SH-SY5Y (cell line): ENCODE results near the gene RNFT2.

ENCODE experiments used
- GATA2 ChIP-seq: IDR thresholded peaks from 2 replicates; pipeline ENCODE4 v1.6.1; 2011; ENCODE audit warnings: mild to moderate bottlenecking, low read depth, low read length
- GATA3 ChIP-seq: IDR thresholded peaks from 2 replicates; pipeline ENCODE4 v1.6.1; 2011; ENCODE audit warnings: low read depth, mild to moderate bottlenecking, low read length, moderate library complexity

RNFT2 gene, protein sequence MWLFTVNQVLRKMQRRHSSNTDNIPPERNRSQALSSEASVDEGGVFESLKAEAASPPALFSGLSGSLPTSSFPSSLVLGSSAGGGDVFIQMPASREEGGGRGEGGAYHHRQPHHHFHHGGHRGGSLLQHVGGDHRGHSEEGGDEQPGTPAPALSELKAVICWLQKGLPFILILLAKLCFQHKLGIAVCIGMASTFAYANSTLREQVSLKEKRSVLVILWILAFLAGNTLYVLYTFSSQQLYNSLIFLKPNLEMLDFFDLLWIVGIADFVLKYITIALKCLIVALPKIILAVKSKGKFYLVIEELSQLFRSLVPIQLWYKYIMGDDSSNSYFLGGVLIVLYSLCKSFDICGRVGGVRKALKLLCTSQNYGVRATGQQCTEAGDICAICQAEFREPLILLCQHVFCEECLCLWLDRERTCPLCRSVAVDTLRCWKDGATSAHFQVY

DNA sequence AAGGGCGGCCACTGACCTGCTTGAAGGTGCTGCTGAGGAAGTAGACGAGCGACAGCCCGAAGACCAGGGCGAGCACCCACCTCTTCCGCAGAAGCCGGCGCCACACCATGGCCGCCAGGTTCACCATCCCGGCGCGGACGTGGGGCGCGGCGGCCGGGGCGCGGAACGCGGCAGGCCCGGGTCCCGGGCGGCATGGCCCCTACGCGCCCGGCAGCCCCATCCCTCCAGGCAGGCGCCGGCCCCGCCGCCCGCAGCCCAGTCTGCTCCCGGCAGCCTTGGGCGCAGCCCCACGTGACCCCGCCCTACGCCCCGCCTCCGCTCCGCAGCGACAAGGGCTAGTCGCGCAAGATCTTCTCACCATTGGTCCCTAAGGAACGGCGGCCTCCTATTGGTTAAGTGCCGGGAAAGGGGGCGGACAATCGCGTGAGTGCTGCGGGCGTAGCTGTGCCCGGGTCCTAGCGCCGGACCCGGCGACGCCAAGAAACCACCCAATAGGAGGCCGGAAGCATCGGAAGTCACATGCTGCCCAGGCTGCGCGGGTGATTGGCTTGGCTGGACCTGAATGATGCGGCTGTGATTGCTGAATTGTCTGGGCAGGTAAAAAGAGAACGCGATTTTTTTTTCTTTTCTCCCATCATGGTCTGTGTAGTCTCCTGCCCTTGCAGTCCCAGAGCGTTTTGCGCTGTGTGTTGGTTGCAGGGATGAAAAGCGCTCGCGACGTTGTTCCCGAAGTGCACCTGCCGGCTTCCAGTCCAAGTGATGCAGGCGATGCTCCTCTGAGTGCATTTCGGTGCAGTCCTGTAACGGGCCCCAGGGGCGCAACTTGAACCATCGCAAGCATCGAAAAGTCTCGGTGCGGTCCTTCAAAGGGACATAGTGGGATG lies at the start of gene RNFT2, which contains the start of gene SPRING1:
TSS of gene RNFT2 (plus strand) at position 542 of the 884 bp plus-strand sequence. CDS start 2,183 bp downstream, outside the sequence.
TSS of gene SPRING1 (minus strand) at position 296 of the 884 bp plus-strand sequence. CDS start at position 127, 169 bp downstream.
- TF ChIP-seq GATA3 = no peak
- no peak for TF ChIP-seq GATA2

DNA sequence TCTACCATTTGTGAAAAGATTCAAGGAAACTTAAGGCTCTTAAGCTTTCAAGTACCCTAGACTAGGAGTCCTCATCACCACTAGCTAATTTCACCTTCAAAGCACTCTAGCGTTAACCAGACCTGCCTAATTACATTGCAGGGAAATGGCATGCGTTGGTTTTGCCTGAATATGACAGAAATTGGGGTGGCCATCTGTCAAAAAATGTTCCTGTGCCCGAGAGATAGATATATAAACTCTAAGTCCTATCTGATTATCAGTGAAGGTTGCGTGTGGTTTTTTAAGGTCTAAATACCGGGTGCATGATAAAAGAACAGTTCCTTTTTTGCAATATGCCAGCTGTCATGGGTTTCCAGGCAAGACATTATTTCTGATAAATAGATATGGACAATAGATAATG lies 48.6 kb upstream of the RNFT2 start:
- TF ChIP-seq GATA2 (no peak), GATA3 (no peak)

DNA sequence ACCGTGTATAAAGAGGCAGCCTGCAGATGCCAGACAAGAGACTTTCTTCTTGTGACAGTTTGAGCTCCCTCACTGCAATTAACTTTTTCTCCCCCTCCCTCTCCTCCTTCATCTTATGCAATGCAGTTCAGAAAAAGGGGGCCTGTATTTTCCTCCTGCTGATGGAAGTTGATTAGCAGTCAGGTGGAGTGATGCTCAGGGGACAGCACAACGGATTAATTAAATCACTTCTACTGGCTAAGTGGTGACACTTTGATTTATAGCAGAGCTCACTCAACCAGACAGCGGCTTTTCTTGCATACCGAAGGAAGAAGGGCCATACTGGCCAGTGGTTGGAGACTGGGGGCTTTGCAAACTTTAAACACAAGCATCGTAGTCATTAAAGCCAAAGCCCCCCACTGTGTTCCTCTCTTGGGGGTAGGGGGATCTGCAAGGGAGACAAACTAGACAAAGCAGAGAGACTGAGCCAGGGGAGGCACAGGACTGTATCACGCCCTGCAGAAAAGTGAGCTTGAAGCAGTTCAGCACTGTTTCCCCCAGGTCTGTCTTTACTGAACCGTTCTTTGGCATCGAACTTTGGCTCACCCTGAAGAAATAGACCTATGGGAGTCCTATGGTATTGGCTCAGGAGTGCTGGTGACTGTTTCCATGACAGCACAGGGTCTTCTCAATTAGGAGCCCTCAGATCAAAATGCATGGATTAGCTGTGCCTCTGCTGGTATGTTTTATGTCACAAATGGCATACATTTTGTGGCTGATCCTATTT lies 48.0 kb upstream of the RNFT2 start:
- TF ChIP-seq GATA3 (no peak), GATA2 (peak; percentile 42; the same call in 1 of the 2 replicates)

DNA sequence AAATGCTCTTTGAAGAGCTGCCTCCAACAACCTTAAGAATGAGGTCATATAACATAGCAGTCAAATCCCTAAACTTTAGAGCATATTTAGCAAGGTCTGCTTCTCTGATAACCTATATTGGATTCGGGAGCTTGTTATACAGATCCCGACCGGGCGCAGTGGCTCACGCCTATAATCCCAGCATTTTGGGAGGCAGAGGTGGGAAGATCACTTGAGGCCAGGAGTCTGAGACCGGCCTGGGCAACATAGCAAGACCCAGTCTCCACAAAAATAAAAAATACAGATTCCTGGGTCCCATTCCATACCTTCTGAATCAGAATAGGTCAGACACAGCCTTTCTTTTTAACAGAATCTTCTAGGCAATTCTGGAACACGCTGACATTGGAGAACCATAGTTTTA lies 46.9 kb upstream of the RNFT2 start:
- TF ChIP-seq GATA2 = no peak
- no peak for TF ChIP-seq GATA3

DNA sequence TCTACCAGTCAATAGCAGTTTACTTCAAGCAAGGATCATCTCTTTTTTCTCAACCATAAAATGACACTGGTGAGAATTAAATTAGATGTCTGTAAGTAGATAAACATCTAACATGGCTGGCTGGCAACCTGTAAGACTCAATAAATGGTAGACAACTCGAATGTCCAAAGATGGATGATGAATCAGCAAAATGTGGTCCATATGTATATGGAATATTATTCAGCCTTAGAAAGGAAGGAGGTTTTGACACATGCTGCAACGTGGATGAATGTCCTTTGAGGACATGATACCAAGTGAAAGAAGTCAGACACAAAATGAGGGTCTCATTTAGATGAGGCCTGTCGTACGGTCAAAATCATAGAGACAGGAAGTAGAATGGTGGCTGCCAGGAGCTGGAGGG lies 46.5 kb upstream of the RNFT2 start:
- no peak for TF ChIP-seq GATA2

DNA sequence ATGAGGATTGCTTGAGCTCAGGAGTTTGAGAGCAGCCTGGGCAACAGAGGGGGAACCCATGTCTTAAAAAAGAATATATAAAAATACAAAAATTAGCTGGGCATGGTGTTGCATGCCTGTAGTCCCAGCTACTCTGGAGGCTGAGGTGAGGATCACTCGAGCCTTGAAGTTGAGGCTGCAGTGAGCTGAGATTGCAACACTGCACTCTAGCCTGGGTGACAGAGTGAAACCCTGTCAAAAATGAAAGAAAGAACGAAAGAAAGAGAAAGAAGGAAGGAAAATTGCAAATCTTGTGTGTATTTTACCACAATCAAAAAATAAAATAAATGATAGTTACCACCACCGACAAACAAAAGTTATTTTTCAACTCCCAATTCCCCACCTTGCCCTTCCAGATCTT lies 45.5 kb upstream of the RNFT2 start:
- TF ChIP-seq GATA2 = no peak

DNA sequence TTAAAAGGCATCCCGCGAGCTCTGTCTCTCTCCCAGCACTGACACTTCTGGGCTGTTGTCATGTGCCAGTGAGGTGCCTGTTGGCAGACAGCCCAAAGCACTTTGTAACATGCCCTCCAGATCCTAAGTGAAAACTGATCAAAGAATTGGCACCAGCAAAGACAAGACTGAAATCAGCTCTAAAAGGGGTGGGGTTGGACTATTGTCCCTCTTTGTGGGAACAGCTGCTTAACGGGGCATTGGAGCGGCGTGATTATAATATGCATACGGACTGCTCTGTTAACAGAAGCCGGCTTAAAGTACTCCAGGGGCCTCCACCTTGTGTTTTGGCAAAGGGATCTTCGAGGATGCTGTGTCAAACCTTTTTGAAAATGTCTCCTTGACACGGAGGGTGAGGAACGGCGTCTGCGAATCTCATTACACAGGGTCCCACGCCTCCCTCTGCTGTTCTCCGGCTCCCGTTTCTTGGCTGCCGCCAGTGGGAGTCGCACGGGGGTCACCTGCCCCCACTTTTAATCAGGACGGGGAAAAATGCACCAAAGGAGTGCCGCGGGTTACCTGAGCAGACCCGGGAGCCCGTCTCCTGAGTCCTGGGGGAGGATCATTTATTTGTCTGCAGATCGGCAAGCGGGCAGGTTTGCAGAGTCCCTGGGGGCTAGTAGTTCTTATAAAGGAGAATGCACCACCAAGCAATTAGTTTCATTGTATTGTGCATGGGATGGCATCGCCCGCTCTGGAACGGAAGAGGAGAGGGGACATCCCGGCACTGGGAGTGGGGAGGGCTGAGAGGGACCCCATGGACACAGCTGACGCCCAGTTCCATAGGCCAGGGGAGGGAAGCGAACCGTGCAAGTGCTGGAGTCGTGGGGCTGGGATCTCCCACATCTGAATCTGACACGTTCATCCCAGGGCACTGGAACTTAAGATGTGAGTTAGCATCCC lies 44.6 kb upstream of the RNFT2 start:
- no peak for TF ChIP-seq GATA3
- no peak for TF ChIP-seq GATA2

DNA sequence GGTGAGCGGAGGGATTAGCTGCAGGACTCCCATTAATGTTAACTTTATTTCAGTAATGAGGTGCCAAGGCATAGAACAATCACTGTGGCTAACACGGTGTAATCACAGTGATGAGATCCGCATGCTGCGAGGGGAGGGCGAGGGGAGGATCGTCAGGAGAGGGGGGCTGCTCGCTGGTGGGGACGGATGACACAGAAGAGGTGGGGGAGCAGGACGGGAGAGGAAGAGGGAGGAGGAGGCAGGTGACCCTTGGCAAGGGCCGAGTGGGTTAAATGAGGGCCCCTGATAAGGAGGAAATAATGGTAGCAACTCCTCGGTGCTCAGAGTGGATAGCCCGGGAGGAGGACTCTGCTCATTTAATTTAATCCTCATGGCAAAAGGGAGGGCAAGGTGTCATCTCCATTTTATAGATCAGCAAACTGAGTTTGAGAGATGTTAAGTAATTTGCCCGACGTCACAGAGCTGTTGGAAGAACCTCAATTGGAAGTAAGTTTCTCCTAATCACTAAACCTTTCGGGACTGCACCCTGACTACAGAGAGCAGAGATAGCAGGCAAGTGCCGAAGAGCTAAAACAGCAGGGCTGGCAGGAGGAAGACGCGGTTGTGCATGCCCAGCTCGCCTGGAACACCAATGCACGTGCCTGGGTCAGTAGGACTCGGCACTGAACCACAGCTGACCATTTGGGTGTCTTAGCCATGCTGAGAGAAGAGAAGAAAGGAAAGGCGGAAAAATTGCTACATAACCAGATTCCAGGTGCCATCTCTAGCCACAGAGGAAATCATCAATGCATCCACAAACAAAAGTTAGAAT lies 43.3 kb upstream of the RNFT2 start:
- no peak for TF ChIP-seq GATA2
- TF ChIP-seq GATA3 = no peak

DNA sequence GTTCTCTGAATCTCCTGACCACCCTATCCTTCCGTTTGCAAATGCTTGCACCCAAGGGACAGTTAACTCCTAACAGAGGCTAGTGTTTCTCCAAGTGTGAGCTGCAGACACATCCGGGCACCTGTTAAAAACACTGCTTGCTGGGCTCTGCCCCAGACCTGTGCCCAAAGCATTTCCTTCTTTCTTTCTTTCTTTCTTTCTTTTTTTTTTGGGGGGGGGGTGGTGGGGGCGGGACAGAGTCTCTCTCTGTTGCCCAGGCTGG lies 42.7 kb upstream of the RNFT2 start:
- TF ChIP-seq GATA3 (no peak), GATA2 (no peak)

DNA sequence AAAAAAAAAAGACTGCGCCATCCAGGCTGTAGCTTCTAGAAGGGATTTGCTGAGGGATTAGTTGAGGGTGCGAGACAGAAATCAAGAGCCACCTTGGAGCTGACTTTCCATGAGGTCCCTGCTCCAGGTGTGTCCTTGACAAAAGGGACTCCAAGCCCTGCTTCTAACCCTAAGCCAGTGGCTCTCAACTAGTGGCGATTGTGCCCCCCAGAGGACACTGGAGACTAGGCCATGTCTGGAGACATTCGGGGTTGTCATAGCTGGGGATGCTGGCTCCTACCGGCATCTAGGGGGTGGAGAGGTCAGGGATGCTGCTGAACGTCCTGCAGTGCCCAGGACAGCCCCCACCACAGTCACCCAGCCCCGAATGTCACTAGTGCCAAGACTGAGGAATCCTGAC lies 40.8 kb upstream of the RNFT2 start:
- no peak for TF ChIP-seq GATA3
- TF ChIP-seq GATA2 = no peak

DNA sequence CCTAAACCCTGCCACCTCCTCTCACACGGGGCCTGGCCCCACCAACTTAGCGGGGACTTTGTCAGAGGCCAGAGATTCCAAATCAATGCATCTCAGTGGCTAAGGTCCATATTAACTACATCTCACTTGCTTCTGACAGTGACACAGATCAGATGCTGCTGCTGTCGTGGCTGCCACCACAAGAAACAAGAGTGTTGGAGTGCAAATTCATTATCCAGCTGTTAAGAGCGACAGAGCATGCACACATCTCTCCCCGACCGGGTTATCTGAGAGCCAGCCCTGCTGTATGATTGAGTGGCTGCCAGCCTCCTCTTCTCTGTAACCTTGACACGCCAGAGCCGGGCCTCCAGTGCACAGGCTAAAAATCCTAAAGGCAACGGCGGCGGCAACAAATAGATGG lies 40.4 kb upstream of the RNFT2 start:
- TF ChIP-seq GATA3 (no peak), GATA2 (no peak)

DNA sequence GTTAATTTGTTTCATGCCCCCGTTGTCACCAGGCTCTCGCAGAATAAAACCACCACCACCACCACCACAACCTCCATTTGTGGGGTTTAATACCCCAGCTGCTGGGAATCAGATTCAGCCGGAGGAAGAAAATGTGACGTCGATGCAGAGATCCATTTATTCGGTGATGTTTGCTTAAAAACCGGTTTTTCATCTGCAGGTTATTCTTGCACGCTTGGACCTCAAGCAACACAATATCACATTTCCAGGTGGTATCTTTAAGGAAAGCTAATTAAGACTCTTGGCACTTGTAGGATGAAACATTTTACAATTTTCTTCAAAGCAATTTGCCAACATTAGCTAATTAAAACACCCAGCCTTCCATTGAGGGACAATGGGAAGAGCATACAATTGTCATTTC lies 40.0 kb upstream of the RNFT2 start:
- TF ChIP-seq GATA2 (no peak), GATA3 (no peak)
